ENCODE measurements around the gene PLCZ1. TPM values are rescaled to one million over a fixed set of nuclear protein-coding genes. Genes with fewer than 3 reads are reported as not detected.

The PLCZ1 gene
- total and polyA plus RNA-seq, 10 of the 15 experiments (the other 5 are each of a cell fraction or from before 2014, with no cell fraction given) = not detected

- no peak for FAIRE-seq
- TF ChIP-seq KAT2A (conservative IDR thresholded peaks at IDR 0.05; ENCODE audit: control insufficient read depth, low read depth, low read length) (no peak), E2F4 (IDR thresholded peaks at IDR 0.05; ENCODE audit: low read depth, low read length) (no peak), SP1 (IDR thresholded peaks at IDR 0.05; ENCODE audit: low read depth, low read length) (no peak), PKNOX1 (IDR thresholded peaks at IDR 0.05) (no peak), SPI1 (IDR thresholded peaks at IDR 0.05; ENCODE audit: borderline replicate concordance, insufficient read depth, low read depth, low read length) (no peak), PML (IDR thresholded peaks at IDR 0.05; ENCODE audit: low read length) (no peak), NKRF (conservative IDR thresholded peaks at IDR 0.05) (no peak), KDM1A (IDR thresholded peaks at IDR 0.05; ENCODE audit: borderline replicate concordance) (no peak), BCLAF1 (IDR thresholded peaks at IDR 0.05) (no peak), CBX5 (IDR thresholded peaks at IDR 0.05; ENCODE audit: low read depth) (no peak), ETV6 (conservative IDR thresholded peaks at IDR 0.05 in 1 of 2, IDR thresholded peaks at IDR 0.05 in 1 of 2; ENCODE audit: borderline replicate concordance in 1 of 2, low read depth in 1 of 2) (no peak), JUND (IDR thresholded peaks at IDR 0.05; ENCODE audit: low read depth, low read length) (no peak), SREBF1 (IDR thresholded peaks at IDR 0.05; ENCODE audit: low read length) (no peak), PRDM15 (CRISPR knock-in tag; IDR thresholded peaks at IDR 0.05) (no peak), SRF (IDR thresholded peaks at IDR 0.05; ENCODE audit: low read depth in 2 of 2, low read length in 2 of 2) (no peak)
Measured at GRCh38 chr12:18658829-18659228, 79.0 kb downstream of the PLCZ1 start.

More at GRCh38 chr12:18658829-18659228, 79.0 kb downstream of the PLCZ1 start:
- ChIA-PET POLR2A (no interaction called here), SMC1A (ENCODE audit: uncharacterized antibody, unreplicated experiment) (no interaction called here), RAD21 (ENCODE audit: unreplicated experiment) (no interaction called here), CTCF (no interaction called here)
- H3K79me2 ChIP-seq (ENCODE audit: control insufficient read depth, insufficient read depth, low read length) = no peaks in the 10 kb centered on the region
- ATAC-seq (no peak), DNase-seq (ENCODE audit: low read depth, low spot score) (no peak)
- H4K20me1 ChIP-seq (ENCODE audit: control insufficient read depth, insufficient read depth) = no peaks in the 10 kb centered on the region
- no TSS peak for BruUV-seq (replicated peaks)
- H3K4me3 ChIP-seq = no peak overlapping the region
- no peaks in the 10 kb centered on the region for H3K27me3 ChIP-seq (replicated peaks in 1 of 2; ENCODE audit: control insufficient read depth in 2 of 2, insufficient read depth in 2 of 2, low read length in 1 of 2)
- no peak overlapping the region for H3K27ac ChIP-seq (ENCODE audit: control insufficient read depth, insufficient read depth)
- intact Hi-C loops (cut with micrococcal nuclease; ENCODE audit: unreplicated experiment) (no loop called here), in situ Hi-C loops (cut with MboI) (no loop called here)
- no peaks in the 10 kb centered on the region for H3K9me3 ChIP-seq (replicated peaks; ENCODE audit: control insufficient read depth, insufficient read depth, low read length)
- no peak overlapping the region for H3K4me2 ChIP-seq (ENCODE audit: control insufficient read depth, insufficient read depth)
- no peaks in the 10 kb centered on the region for H3K36me3 ChIP-seq (ENCODE audit: control insufficient read depth in 2 of 2, insufficient read depth in 2 of 2, low read length in 1 of 2)
- no peaks in the 10 kb centered on the region for H3K4me1 ChIP-seq (ENCODE audit: control insufficient read depth, insufficient read depth, low read length)
- no peak overlapping the region for H3K9ac ChIP-seq (ENCODE audit: control insufficient read depth, insufficient read depth, low read length)
- no peak overlapping the region for H2AFZ ChIP-seq (ENCODE audit: control insufficient read depth, low read depth, low read length)
